GM19395 (cell line): ENCODE data around the gene ZNF688.
"Not testable (repeated sequence)": the region's sequence is repeated elsewhere in the genome, so short reads cannot be mapped to it uniquely, and the experiment has no call there.

Source experiments
- ATAC-seq: cut with Tn5 transposase; IDR thresholded peaks from one replicate; pipeline ENCODE4 v1.9.1; 2021; ENCODE audit warnings: mild to moderate bottlenecking, moderate library complexity; ENCODE audit not compliant: unreplicated experiment

Gene ZNF688

DNA sequence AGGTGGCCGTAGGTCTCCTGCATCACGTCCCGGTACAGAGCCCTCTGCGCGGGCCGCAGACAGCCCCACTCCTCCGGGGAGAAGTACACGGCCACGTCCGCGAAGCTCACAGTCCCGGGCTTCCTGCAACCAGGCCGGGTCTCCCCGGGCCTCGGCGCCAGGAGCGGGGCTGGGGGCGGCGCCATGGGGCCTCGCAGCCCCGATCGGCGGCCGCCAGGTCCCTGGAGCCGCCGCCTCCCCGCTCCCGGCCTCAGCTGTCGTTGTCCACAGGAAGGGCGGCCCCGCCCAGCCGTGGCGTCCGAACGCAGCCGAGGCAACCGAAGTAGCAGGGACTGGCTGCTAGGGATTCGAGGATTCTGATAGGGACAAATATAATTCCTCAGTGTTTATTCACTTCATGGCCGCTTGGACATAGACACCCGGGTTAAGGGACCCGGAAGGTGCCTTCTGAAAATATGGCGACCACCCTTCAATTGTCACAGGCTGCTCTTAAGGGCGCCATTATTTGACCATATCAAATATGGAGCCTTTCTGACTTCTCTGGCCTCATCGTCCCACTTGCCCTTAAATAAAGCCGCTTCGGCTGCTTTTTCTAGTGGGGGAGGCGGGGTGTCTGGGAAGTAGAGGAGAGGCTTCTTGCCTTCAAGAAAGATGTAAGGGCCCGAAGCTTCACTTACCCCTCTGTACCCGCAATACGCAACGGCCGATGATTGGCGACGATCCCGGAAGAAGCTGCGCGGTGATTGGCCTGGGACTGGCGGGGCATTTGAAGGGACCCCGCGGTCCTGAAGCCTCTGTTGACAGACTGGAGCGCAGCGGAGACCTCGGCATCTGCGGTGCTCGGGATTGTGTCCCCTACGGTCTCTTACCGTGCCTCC is at the start of gene ZNF688:
Gene ZNF688, minus strand, starts transcription at position 270 of the 878 bp plus-strand sequence. Its CDS starts 85 bp downstream, at position 185.
- ATAC-seq = peak; percentile 76

DNA sequence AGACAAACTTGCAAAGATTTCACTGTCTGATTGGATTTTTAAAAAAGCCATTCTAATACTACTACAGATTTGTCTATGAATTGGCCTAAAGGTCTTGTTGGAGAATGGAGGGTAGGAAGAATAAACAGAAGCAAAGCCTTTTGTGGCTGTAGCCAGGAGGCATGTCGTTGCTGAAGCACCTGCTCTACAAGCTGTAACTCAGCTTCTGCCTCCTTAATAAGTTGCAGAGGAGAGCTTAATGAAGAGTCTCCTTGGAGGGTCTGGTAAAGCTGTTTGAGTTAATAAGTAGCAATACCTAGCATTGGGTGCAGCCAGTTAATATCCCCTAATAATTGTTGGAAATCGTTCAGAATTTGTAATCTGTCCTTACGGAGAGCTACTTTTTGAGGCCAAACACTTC is 48.7 kb upstream of the ZNF688 start:
- no peak for ATAC-seq

DNA sequence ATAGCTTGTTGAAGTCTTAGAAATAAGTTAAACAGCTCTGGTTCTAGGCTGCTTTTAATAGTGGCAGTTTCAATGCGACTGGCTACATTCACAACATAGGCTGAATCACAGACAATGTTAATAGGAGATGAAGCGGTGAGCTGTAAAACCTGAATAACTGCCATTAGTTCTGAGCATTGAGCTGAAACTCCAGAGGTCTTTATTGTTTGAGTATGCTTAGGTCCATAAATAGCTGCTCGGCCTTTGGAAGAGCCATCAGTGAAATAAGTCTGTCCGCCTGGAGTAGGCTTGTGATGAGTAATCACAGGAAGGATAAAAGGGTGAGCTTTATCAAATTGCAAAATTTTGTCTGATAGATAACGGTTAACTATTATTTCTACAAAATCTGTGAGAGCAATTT is 48.1 kb upstream of the ZNF688 start:
- ATAC-seq = no peak

DNA sequence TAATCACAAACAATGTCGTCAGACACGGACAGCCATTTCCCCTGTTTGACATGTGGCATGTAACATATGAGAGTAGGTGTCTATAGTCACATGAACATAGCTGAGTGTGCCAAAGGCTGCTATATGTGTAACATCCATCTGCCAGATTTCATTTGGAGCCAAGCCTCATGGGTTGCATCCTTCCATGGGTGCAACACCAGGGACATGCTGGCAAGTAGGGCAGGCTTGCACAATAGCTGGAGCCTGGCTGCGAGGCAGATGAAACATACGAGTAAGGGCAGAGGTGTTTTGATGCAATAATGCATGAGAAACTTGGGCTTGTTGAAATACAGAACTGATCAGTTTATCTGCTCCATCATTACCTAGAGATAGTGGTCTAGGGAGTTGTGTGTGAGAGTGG is 47.7 kb upstream of the ZNF688 start:
- no peak for ATAC-seq

DNA sequence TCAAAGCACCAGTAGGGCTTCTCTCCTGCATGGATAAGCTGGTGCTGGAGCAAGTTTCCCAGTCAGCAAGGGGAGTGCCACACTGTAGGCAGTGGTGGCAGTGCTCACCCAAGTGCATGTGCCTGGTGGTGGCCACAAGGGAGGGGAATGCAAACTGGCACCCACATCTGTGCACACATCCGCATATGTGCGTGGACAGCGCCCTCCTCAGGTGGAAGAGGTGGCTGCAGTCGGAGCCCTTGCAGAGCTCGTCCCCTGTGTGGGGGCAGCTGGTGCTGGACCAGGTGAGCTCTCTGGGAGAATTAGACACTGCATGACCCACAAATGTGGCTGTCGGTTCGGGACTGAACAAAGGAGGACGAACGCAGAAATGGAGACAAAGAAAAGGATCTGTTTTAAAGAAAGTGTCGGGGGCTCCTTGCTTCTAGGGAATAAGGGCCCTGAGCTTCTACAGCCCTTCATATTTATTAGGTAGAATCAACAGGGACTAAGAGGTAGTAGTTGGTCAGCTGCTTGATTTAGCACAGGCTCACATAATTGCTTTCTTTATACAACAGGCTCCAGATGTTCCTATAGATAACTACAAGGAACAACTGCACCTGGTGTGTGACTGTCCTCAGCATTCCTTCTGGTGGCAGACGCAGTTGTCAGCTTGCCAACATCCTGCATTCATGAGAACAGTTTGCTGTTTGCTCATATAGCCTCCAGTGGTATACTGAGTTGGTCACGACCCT is 44.0 kb upstream of the ZNF688 start:
- no peak for ATAC-seq

DNA sequence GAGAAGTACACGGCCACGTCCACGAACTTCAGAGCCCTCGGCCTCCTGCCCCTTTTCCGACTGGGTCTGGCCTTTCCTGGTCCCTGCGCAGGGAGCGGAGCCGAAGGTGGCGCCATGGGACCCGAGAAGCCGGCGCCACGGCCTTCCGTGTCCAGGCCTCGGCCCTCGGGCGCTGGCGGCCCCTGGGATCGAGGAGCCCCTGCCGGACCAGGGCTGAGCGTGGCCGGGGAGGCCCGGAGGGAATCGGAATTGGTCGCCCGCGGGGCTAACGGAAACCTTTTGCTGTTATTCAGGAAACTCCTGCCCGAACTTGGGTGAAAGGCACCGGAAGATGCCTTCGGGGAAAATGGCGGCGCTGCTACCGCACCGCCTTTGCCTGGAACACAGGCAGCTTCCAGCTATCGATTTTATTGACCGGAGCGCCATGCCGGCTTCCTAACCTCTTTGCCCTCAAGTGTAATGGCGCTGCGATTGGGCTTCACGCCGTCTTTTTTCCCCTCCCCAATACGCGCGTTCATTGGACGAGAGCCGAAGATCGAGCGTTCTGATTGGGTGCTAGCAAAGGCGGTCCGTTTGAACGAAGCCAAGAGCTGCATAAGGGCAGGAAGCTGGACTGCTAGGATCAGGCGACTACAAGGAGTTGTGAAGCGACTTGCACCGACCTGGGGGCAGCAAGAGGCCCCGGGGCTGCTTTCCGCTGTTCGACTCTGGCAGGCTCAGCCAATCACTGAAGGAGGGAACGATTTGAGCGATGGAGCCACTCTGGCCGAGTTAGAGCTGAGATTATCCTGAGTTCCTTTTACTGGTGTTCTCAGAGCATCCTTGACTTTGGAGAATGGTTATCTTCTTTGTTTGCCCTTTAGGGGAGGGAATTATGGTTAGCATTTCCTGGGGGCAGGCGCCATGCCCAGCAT is 38.7 kb upstream of the ZNF688 start, which contains the start of gene ZNF689:
Gene ZNF689, minus strand, starts transcription at position 464 of the 914 bp plus-strand sequence. Its CDS starts 348 bp downstream, at position 116.
- ATAC-seq = peak; percentile 90

DNA sequence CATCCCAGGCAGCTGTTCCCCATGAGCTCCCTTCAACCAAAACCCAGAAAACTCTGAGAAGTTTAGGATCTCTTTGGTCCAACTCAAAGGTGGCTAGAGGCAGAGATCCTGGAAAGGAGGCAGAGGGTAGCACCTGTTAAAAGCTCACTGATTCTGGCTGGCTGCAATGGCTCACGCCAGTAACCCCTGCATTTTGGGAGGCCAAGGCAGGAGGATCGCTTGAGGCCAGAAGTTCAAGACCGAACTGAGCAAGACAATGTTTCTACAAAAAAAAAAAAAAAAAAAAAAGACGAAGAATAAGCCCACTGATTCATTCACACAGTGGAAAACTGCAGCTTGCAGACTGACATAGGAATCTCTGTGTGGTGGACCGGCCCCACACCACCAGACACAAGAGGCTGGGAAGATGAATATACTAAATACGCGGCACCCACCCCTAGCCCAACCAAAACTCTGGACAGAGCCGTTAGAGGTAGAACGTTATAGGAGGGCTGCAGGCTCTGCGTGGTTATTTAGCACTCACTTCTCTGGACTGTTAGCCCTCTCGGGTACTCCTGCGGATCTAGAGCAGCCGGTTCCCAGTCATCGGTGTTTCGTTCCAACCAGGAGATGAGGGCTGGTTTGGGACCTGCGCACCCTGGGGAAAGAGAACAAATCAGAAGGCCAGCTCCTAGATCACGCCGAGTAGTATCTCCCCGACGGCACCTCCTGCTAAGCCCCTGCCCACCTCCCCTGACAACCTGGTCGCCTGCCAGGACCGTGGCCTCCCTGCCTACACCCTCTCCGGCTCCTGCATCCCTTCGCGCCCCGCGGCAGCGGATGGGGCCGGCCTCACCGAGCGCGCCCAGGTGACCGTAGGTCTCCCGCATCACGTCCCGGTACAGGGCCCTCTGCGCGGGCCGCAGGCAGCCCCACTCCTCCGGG is 37.8 kb upstream of the ZNF688 start:
- ATAC-seq = peak; percentile 34

DNA sequence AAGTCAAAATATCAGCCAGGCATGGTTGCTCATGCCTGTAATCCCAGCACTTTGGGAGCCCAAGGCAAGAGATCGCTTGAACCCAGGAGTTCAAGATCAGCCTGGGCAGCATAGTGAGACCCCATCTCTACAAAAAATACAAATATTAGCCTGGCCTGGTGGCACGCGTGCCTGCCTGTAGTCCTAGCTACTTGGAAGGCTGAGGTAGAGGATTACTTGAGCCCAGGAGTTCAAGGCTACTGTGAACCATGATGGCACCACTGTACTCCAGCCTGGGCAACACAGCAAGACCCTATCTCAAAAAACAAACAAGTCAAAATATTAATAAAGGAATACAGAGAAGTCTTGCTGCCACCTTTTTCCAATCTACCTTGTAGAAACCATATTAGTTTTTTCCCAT is 34.5 kb upstream of the ZNF688 start:
- ATAC-seq = no peak

DNA sequence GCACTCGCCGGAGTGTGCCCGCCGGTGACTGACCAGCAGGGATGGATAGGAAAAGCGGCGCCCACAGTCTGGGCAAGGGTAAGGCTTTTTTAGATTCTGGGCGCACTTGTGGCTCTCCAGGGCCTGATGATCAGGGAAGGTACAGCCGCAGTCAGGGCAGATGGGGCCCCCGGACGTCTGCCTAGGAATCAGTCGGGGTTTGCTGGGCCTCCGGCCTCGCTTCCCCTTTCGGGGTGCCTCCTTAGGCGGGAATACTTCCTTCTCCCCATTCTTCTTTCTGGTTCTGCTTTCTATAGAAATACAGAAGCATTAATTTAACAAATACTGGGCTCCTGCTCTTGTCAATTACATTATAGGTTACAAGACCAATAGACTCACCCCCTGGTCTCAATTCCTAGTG is 33.6 kb upstream of the ZNF688 start:
- no peak for ATAC-seq

DNA sequence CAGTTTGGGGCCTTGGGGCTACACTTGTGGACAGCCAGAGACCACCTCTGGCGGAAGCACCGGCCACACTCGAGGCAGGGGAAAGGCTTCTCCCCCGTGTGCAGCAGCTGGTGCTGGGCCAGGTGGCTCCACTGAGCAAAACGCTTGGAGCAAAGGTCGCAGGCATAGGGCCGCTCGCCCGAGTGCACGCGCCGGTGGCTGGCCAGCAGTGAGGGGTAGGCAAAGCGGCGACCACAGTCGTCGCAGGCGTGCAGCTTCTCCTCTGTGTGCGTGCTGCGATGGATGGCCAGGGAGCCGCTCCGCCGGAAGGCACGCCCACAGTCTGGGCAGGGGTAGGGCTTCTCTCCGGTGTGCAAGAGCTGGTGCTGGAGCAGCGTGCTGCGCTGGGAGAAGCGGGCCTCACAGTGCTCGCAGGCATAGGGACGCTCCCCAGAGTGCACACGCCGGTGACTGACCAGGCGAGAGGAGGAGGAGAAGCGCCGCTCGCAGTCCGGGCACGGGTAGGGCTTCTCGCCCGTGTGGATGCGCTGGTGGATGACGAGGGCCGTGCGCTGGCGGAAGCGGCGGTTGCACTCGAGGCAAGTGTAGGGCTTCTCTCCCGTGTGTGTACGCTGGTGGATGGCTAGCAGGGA is 32.9 kb upstream of the ZNF688 start:
- no peak for ATAC-seq

DNA sequence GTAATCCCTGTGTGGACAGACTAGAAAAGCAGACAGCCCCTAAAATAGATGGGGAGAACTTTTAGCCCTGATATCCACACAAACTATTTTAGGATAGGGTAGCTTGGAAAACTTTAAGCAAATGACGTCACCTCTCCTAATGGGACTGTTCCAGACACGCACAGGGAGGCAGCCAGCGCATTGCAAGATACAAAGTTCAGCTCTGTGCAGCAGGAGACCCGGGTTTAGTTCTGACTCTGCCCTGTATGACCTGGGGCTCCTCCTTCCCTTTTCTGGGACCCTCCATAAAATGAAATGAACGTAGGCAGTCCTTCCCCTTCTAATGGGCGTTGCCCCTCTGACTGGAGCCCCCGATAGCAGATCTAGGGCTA is 32.4 kb upstream of the ZNF688 start:
- no peak for ATAC-seq

DNA sequence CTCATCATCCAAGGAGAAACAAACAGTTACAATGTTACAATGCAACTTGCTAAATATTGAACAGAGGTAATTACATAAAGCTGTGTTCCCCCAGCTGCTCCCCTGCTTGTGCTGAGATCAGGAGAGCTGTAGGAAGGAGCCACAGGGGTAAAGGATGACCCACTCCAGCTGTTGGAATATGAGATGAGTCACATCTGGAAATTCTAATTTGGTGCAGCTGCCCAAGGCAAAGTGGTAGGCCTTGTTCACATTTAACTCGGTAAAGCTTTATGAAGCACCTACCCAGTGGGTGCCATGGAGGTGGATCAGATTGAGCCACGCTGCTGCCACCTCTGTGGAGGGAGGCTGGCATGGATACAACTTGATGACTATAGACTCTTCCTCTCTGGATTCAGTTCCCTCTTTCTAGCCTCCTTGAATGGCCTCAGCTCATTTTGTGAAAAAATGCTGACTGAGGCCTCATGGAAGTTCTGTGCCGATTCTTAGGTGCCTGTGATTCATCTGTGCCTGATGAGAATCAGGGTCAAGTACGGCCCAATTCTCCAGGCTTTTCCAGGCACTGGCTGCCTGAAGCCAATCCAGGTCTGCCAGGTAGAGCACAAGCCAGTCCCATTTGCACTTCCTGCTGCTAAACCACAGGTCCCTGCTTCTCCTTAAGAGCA is 31.2 kb upstream of the ZNF688 start:
- no peak for ATAC-seq

DNA sequence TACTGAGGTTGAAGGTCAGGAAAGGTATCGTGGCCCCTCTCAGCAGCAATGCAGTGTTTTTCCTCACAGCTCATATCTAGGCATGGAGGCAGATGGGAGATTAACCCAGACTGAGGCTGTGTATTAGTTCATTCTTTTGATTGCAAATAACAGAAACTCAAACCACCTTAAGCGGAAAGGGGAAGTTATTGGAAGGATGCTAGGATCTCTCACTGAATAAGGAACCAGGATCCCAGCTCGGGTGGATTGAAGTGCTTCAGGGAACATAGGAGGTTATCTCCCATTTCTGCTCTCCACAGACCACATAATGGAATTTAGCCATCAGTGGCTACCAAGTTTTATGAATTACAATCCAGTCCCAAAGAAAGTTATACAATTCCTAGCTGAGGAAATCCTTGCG is 30.5 kb upstream of the ZNF688 start:
- no peak for ATAC-seq

DNA sequence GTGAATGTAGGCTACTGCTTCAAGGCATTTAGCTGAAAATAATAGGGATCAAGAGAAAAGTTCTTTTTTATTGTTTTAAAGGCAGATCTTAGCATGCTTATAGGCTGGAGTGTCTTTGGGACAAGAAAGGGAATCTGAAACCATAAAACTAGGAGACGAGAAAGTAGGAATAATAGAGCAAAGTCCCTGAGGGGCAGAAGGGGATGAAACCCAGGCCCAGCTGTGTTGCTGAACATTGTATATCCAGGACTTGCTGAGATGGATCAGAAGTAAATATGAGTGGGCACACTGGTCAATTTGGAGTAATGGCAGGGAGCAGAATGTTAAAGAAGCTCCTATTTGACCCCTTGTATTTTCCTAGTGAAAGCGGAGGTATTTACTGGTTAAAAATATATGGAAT is 29.4 kb upstream of the ZNF688 start:
- ATAC-seq = no peak

DNA sequence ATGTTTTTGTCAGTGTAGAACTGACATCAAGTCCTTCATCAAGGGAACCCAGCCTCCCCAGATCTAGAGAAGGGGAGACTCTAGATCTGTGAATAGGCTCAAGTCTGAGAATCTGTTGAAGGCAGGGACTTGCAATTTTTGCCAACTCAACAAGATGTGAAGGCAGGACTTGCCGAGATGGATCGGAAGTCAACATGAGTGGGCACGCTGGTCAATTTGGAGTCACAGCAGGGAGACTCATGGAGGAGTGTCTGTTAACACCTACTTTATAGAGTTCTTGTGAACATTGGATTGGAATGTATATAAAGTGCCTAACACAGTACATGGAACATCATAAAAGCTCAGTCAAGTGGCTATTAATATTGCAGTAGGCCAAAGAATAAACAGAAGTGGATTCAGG is 28.7 kb upstream of the ZNF688 start:
- ATAC-seq = no peak

DNA sequence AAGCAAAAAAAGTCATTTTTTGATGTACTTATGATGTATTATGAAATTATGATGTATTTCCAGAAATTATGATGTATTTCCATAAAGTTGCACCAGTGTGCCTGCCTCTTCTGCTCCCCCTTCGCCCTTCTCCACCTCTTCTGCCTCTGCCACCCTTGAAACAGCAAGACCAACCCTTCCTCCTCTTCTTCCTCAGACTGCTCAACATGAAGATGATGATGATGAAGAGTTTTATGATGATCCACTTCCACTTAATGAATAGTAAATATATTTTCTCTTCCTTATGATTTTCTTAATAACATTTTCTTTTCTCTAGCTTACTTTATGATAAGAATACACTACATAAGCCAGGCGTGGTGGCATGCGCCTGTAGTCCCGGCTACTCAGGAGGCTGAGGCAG is 21.4 kb upstream of the ZNF688 start:
- no peak for ATAC-seq

DNA sequence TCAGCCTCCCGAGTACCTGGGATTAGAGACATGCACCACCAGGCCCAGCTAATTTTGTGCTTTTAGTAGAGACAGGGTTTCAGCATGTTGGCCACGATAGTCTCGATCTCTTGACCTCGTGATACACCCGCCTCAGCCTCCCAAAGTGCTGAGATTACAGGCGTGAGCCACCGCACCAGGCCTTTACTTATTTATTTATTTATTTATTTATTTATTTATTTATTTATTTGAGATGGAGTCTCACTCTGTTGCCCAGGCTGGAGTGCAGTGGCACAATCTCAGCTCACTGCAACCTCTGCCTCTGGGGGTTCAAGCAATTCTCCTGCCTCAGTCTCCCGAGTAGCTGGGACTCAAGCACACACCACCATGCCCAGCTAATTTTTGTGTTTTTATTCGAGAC is 19.4 kb upstream of the ZNF688 start:
- not testable (repeated sequence) for ATAC-seq

DNA sequence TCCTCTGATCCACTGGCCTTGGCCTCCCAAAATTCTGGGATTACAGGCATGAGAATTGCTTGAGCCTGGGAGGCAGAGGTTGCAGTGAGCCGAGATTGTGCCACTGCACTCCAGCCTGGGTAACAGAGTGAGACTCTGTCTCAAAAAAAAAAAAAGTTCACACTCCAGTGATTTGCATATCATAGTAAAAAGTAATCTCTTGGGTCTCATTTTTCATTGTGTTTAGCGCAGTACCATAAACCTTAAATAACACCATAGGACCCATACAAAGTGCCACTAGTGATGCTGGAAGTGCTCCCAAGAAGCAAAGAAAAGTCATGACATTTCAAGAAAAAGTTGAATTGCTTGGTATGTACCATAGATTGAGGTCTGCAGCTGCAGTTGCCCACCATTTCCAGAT is 18.1 kb upstream of the ZNF688 start:
- not testable (repeated sequence) for ATAC-seq

DNA sequence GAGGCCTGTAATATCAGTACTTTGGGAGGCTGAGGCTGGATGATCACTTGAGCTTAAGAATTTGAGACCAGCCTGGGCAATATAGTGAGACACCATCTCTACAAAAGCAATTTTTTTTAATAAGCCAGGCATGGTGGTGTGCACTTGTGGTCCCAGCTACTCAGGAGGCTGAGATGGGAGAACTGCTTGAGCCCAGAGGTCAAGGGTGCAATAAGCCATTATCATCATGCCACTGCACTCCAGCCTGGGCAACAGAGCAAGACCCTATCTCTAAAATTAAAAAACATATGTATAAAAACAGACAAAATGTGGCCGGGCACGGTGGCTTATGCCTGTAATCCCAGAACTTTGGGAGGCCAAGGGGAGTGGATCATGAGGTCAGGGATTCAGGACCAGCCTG is 17.1 kb upstream of the ZNF688 start:
- no peak for ATAC-seq
